ENCODE measurements around the gene COL4A1.
"Not testable (repeated sequence)": the region's sequence is repeated elsewhere in the genome, so short reads cannot be mapped to it uniquely, and the experiment has no call there.

Gene COL4A1

GRCh38 chr13:110322126-110322827 is 15.3 kb upstream of the COL4A1 start:
- no peak for DNase-seq

- DNase-seq, result not testable (repeated sequence)
Observed at GRCh38 chr13:110321573-110321972, 14.6 kb upstream of the COL4A1 start.

- DNase-seq, result no peak
Observed at GRCh38 chr13:110320645-110321044, 13.7 kb upstream of the COL4A1 start.

GRCh38 chr13:110319774-110320509 is 13.0 kb upstream of the COL4A1 start:
- DNase-seq, result no peak

- DNase-seq, result no peak
Observed at GRCh38 chr13:110319397-110319773, 12.4 kb upstream of the COL4A1 start.

GRCh38 chr13:110318920-110319319 is 12.0 kb upstream of the COL4A1 start:
- DNase-seq, result no peak

GRCh38 chr13:110317496-110318195 is 10.7 kb upstream of the COL4A1 start:
- DNase-seq, result no peak

GRCh38 chr13:110317093-110317492 is 10.1 kb upstream of the COL4A1 start:
- DNase-seq, result no peak

GRCh38 chr13:110316196-110316595 is 9.2 kb upstream of the COL4A1 start:
- DNase-seq, result no peak

GRCh38 chr13:110314516-110315245 is 7.7 kb upstream of the COL4A1 start:
- DNase-seq, result no peak

- DNase-seq, result not testable (repeated sequence)
Observed at GRCh38 chr13:110313733-110314132, 6.8 kb upstream of the COL4A1 start.

GRCh38 chr13:110313261-110313660 is 6.3 kb upstream of the COL4A1 start:
- not testable (repeated sequence) for DNase-seq

- no peak for DNase-seq
Observed at GRCh38 chr13:110312339-110313031, 5.5 kb upstream of the COL4A1 start.

GRCh38 chr13:110311443-110312338 is 4.7 kb upstream of the COL4A1 start:
- no peak for DNase-seq

- no peak for DNase-seq
Observed at GRCh38 chr13:110310541-110311442, 3.8 kb upstream of the COL4A1 start.

GRCh38 chr13:110309661-110310524 is 2.9 kb upstream of the COL4A1 start:
- DNase-seq, result no peak

- DNase-seq, result no peak
Observed at GRCh38 chr13:110308656-110309359, 1.9 kb upstream of the COL4A1 start.

GRCh38 chr13:110307767-110308655 is 1.1 kb upstream of the COL4A1 start:
- DNase-seq, result no peak

Measured in NCI-H2171 treated with DMSO at 0.1 percent for 48 hours (cell line).